ENCODE measurements around the gene ZNF773.

- TF ChIP-seq, protein P1, sequence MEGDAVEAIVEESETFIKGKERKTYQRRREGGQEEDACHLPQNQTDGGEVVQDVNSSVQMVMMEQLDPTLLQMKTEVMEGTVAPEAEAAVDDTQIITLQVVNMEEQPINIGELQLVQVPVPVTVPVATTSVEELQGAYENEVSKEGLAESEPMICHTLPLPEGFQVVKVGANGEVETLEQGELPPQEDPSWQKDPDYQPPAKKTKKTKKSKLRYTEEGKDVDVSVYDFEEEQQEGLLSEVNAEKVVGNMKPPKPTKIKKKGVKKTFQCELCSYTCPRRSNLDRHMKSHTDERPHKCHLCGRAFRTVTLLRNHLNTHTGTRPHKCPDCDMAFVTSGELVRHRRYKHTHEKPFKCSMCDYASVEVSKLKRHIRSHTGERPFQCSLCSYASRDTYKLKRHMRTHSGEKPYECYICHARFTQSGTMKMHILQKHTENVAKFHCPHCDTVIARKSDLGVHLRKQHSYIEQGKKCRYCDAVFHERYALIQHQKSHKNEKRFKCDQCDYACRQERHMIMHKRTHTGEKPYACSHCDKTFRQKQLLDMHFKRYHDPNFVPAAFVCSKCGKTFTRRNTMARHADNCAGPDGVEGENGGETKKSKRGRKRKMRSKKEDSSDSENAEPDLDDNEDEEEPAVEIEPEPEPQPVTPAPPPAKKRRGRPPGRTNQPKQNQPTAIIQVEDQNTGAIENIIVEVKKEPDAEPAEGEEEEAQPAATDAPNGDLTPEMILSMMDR (IDR thresholded peaks at IDR 0.05): peak in 4 of 12 donors; percentile 13 to 38 (median 24)
- peak in 1 of 2 donors; percentile 52 for TF ChIP-seq POLR2A (IDR thresholded peaks at IDR 0.05)
Measured at GRCh38 chr19:57487477-57488298, 12.1 kb upstream of the ZNF773 start, which contains the start of gene ZNF419.

Data from heart left ventricle (tissue), 13 donors.